OCI-LY7 (cell line): ENCODE results near the gene ICA1. TPM values are rescaled to one million over a fixed set of nuclear protein-coding genes. Genes with fewer than 3 reads are reported as not detected.

ENCODE experiments used
- BruUV-seq: library from RNA; stranded (reverse); fragments of 400-500 nt; replicated peaks from 2 replicates; lab custom pipeline; 2021; lab: Mats Ljungman, UMichigan
- CTCF ChIA-PET: fragments of 300-600 bp; sonication (Branson Sonifier 250); formaldehyde crosslinking; loops from one replicate; lab custom pipeline; 2022; ENCODE audit warnings: antibody characterized with exemption; ENCODE audit not compliant: unreplicated experiment; lab: Charles Lee
- POLR2A ChIA-PET: fragments of 300-600 bp; sonication (Branson Sonifier 250); formaldehyde crosslinking; loops from one replicate; lab custom pipeline; 2022; ENCODE audit warnings: antibody characterized with exemption; lab: Charles Lee
- DNase-seq: peaks from one replicate; pipeline ENCODE4 v3.0.0-alpha.2; 2015; ENCODE audit warnings: low spot score
- H2AFZ ChIP-seq: fragments of 200-600 bp; sonication (generic), shearing (Covaris generic); 2 replicates; pipeline ENCODE4 v1.6.1; 2014; ENCODE audit warnings: mild to moderate bottlenecking, antibody characterized with exemption, low read length, moderate library complexity
- H3K27ac ChIP-seq: fragments of 200-600 bp; sonication (generic); 2 replicates; pipeline ENCODE4 v1.5.1; 2014; ENCODE audit warnings: mixed run types, low read depth, mild to moderate bottlenecking, moderate library complexity, low read length, inconsistent platforms; ENCODE audit not compliant: poor library complexity, severe bottlenecking
- H3K36me3 ChIP-seq: fragments of 200-600 bp; sonication (generic); 2 replicates; pipeline ENCODE4 v1.6.1; 2014; ENCODE audit warnings: mild to moderate bottlenecking, antibody characterized with exemption, low read length, moderate library complexity, mixed read lengths; ENCODE audit not compliant: insufficient read depth
- H3K4me1 ChIP-seq: fragments of 200-600 bp; sonication (generic); 2 replicates; pipeline ENCODE4 v1.5.1; 2014; ENCODE audit warnings: mild to moderate bottlenecking, low read length; ENCODE audit not compliant: insufficient read depth, poor library complexity, severe bottlenecking
- H3K4me2 ChIP-seq: fragments of 200-600 bp; sonication (generic); 2 replicates; pipeline ENCODE4 v1.6.1; 2014; ENCODE audit warnings: mild to moderate bottlenecking, low read length
- H3K4me3 ChIP-seq: fragments of 200-600 bp; sonication (generic); 2 replicates; pipeline ENCODE4 v1.5.1; 2014; ENCODE audit warnings: mild to moderate bottlenecking, low read depth, low read length; ENCODE audit not compliant: poor library complexity, severe bottlenecking
- H3K79me2 ChIP-seq: fragments of 200-600 bp; sonication (generic); 2 replicates; pipeline ENCODE4 v1.6.1; 2016; ENCODE audit warnings: low read depth, mild to moderate bottlenecking, low read length, moderate library complexity, mixed read lengths; ENCODE audit not compliant: insufficient read depth
- H3K9me2 ChIP-seq: fragments of 200-600 bp; sonication (generic); 2 replicates; pipeline ENCODE4 v1.6.1; 2016; ENCODE audit warnings: mild to moderate bottlenecking, low read length, mixed read lengths; ENCODE audit not compliant: insufficient read depth
- H3K9me3 ChIP-seq: fragments of 200-600 bp; sonication (generic); 2 replicates; pipeline ENCODE4 v1.6.1; 2014; ENCODE audit warnings: mild to moderate bottlenecking, mixed run types, low read length, mixed read lengths
- H4K20me1 ChIP-seq: fragments of 200-600 bp; sonication (generic); 2 replicates; pipeline ENCODE4 v1.6.1; 2014; ENCODE audit warnings: mild to moderate bottlenecking, antibody characterized with exemption, low read length, moderate library complexity, mixed read lengths; ENCODE audit not compliant: insufficient read depth
- CTCF ChIP-seq: fragments of 200-600 bp; sonication (generic); conservative IDR thresholded peaks from 2 replicates; pipeline ENCODE4 v1.5.1; 2014; ENCODE audit warnings: mild to moderate bottlenecking, antibody characterized with exemption, low read length, moderate library complexity, mixed read lengths
- EZH2phosphoT487 ChIP-seq: fragments of 200-600 bp; sonication (generic); IDR thresholded peaks from 2 replicates; pipeline ENCODE4 v1.6.1; 2018; ENCODE audit warnings: low read depth, borderline replicate concordance, mild to moderate bottlenecking, mixed run types, antibody characterized with exemption, low read length, moderate library complexity, mixed read lengths
- intact Hi-C: fragments of 100-400 bp; cut with micrococcal nuclease; formaldehyde crosslinking; loops from one replicate; pipeline ENCODE4 v1.10.0; 2022; ENCODE audit not compliant: unreplicated experiment
- total RNA-seq, 2 experiments: library from RNA; depleted of rRNA in 1 of 2; stranded (reverse); fragments of >200 nt in 1 of 2; shearing (Covaris generic) in 1 of 2; gene quantifications; 2 replicates each; pipeline ENCODE4 v1.2.3, GENCODE V29; 2014 to 2022

ICA1 gene
- total RNA-seq, 2 experiments from 2014 or later: 0.49 TPM; not detected in 1

- intact Hi-C loops: loop anchor here (5.0 kb wide), 1 partner anchor 123 kb away; no protein-coding TSS in a partner anchor
- H2AFZ ChIP-seq: no peak overlapping the region
- no peaks in the 10 kb centered on the region for H3K4me1 ChIP-seq
- DNase-seq: no peak
- H3K9me3 ChIP-seq: no peaks in the 10 kb centered on the region
- no peak overlapping the region for H3K27ac ChIP-seq
- no peaks in the 10 kb centered on the region for H3K79me2 ChIP-seq
- no TSS peak for BruUV-seq
- no peaks in the 10 kb centered on the region for H3K9me2 ChIP-seq
- H3K4me3 ChIP-seq: no peak overlapping the region
- no peaks in the 10 kb centered on the region for H3K36me3 ChIP-seq
- H3K4me2 ChIP-seq: no peak overlapping the region
- POLR2A ChIA-PET: no interaction called here
- H4K20me1 ChIP-seq: no peaks in the 10 kb centered on the region
- CTCF ChIA-PET: no interaction called here
- no peak for TF ChIP-seq EZH2phosphoT487
Observed at GRCh38 chr7:8094164-8095140, 167.5 kb downstream of the ICA1 start.

- TF ChIP-seq EZH2phosphoT487: no peak
- no peak for TF ChIP-seq CTCF
- Histone ChIP-seq H4K20me1 (no peaks in the 10 kb centered on the region), H3K79me2 (no peaks in the 10 kb centered on the region), H3K4me3 (no peak overlapping the region), H3K4me2 (no peak overlapping the region), H3K9me2 (no peaks in the 10 kb centered on the region), H3K4me1 (no peaks in the 10 kb centered on the region), H2AFZ (no peak overlapping the region), H3K9me3 (no peaks in the 10 kb centered on the region), H3K36me3 (peaks cover 8% of the 10 kb centered on the region), H3K27ac (no peak overlapping the region)
- DNase-seq: no peak
- CTCF ChIA-PET: no interaction called here
- intact Hi-C loops: loop anchor here (5.0 kb wide), 1 partner anchor 125 kb away; no protein-coding TSS in a partner anchor
- BruUV-seq: no TSS peak
- POLR2A ChIA-PET: no interaction called here
Observed at GRCh38 chr7:8092140-8092539, 169.8 kb downstream of the ICA1 start.

- Histone ChIP-seq H3K36me3 (peaks cover 34% of the 10 kb centered on the region), H2AFZ (no peak overlapping the region), H3K27ac (no peak overlapping the region), H3K79me2 (no peaks in the 10 kb centered on the region), H3K9me3 (no peaks in the 10 kb centered on the region), H4K20me1 (no peaks in the 10 kb centered on the region), H3K4me1 (no peaks in the 10 kb centered on the region), H3K9me2 (no peaks in the 10 kb centered on the region), H3K4me3 (no peak overlapping the region), H3K4me2 (no peak overlapping the region)
- BruUV-seq: no TSS peak
- POLR2A ChIA-PET: interaction anchor here (0.5 to 1.7 kb wide), 5 partner anchors 15 to 827 kb away, joined by 3 to 7 read pairs (median 3); no protein-coding TSS in a partner anchor
- intact Hi-C loops: no loop called here
- TF ChIP-seq EZH2phosphoT487 (no peak), CTCF (no peak)
- DNase-seq: no peak
- CTCF ChIA-PET: no interaction called here
Observed at GRCh38 chr7:8089036-8089780, 172.8 kb downstream of the ICA1 start.
